NCI-H2196 (cell line): ENCODE results near the gene TAS1R2.

ENCODE experiments used
- DNase-seq: peaks from one replicate; lab custom pipeline; 2025; ENCODE audit not compliant: unreplicated experiment; lab: John Stamatoyannopoulos, UW

The TAS1R2 gene

GRCh38 chr1:18823438-18823837, 36.0 kb downstream of the TAS1R2 start:
- DNase-seq, result no peak

GRCh38 chr1:18820791-18821641, 38.4 kb downstream of the TAS1R2 start:
- DNase-seq, result peak; percentile 88

GRCh38 chr1:18819986-18820790, 39.3 kb downstream of the TAS1R2 start:
- no peak for DNase-seq

- DNase-seq, result no peak
Measured at GRCh38 chr1:18819203-18819602, 40.3 kb downstream of the TAS1R2 start.

GRCh38 chr1:18817795-18818435, 41.5 kb downstream of the TAS1R2 start:
- no peak for DNase-seq

- DNase-seq, result no peak
Measured at GRCh38 chr1:18817316-18817715, 42.1 kb downstream of the TAS1R2 start.

- no peak for DNase-seq
Measured at GRCh38 chr1:18816808-18817207, 42.7 kb downstream of the TAS1R2 start.

GRCh38 chr1:18814874-18815531, 44.5 kb downstream of the TAS1R2 start:
- DNase-seq, result no peak

- DNase-seq, result no peak
Measured at GRCh38 chr1:18814425-18814824, 45.0 kb downstream of the TAS1R2 start.

GRCh38 chr1:18812453-18812939, 47.0 kb downstream of the TAS1R2 start:
- no peak for DNase-seq

GRCh38 chr1:18811733-18812452, 47.6 kb downstream of the TAS1R2 start:
- no peak for DNase-seq

- no peak for DNase-seq
Measured at GRCh38 chr1:18809953-18810899, 49.2 kb downstream of the TAS1R2 start.

GRCh38 chr1:18808550-18808949, 50.9 kb downstream of the TAS1R2 start:
- no peak for DNase-seq

- DNase-seq, result no peak
Measured at GRCh38 chr1:18807334-18808063, 52.0 kb downstream of the TAS1R2 start.

- no peak for DNase-seq
Measured at GRCh38 chr1:18805925-18806849, 53.3 kb downstream of the TAS1R2 start.

- no peak for DNase-seq
Measured at GRCh38 chr1:18805150-18805879, 54.1 kb downstream of the TAS1R2 start.

- no peak for DNase-seq
Measured at GRCh38 chr1:18803851-18804250, 55.6 kb downstream of the TAS1R2 start.
